HCT116 (cell line): Measurements from ENCODE around the gene TCEAL5. TPM values are rescaled to one million over a fixed set of nuclear protein-coding genes. Genes with fewer than 3 reads are reported as not detected.

ENCODE experiments used
- ATAC-seq: fragments of 200-7000 bp; cut with Tn5 transposase; 2 replicates; pipeline ENCODE4 v1.9.1; 2020; ENCODE audit warnings: mild to moderate bottlenecking, moderate library complexity
- BruUV-seq: library from RNA; stranded (reverse); fragments of 400-500 nt; replicated peaks from 2 replicates; lab custom pipeline; 2021; lab: Mats Ljungman, UMichigan
- CTCF ChIA-PET: fragments of 300-600 bp; sonication (Branson Sonifier 250); formaldehyde crosslinking; loops from one replicate; lab custom pipeline; 2021; ENCODE audit warnings: antibody characterized with exemption; lab: Charles Lee
- POLR2A ChIA-PET: fragments of 300-600, 350-600 bp; sonication (Branson Sonifier 250); formaldehyde crosslinking; loops from one replicate; lab custom pipeline; 2021; ENCODE audit warnings: antibody characterized with exemption; lab: Charles Lee
- RAD21 ChIA-PET, 2 experiments: fragments of 300-600 bp; sonication (Branson Sonifier 250); formaldehyde crosslinking; loops; one replicate each; lab custom pipeline; 2023; ENCODE audit warnings: low total read pairs in 2 of 2; ENCODE audit not compliant: uncharacterized antibody in 2 of 2, unreplicated experiment in 2 of 2, low non-redundant PET in 1 of 2; lab: Charles Lee
- DNase-seq: peaks from one replicate; pipeline ENCODE4 v3.0.0-alpha.2; 2010; ENCODE audit warnings: low read depth, low spot score
- H2AFZ ChIP-seq: fragments of 200-600 bp; shearing (Covaris generic), sonication (generic); 2 replicates; pipeline ENCODE4 v1.6.1; 2017; ENCODE audit warnings: low read depth, mixed run types, mixed read lengths, antibody characterized with exemption, low read length; ENCODE audit not compliant: poor library complexity, severe bottlenecking
- H3K27ac ChIP-seq: 2 replicates; pipeline ENCODE4 v1.5.1; 2012; ENCODE audit warnings: low read depth, low read length
- H3K27me3 ChIP-seq: fragments of 200-600 bp; sonication (generic); 2 replicates; pipeline ENCODE4 v1.6.1; 2016; ENCODE audit warnings: mixed run types, low read length, mixed read lengths; ENCODE audit not compliant: insufficient read depth
- H3K36me3 ChIP-seq, 2 experiments: fragments of 200-500 bp in 1 of 2; fragments of 200-600 bp in 1 of 2; sonication (Bioruptor generic) in 1 of 2; sonication (generic) in 1 of 2; 2 replicates each; pipeline versions ENCODE4 v1.5.1 to v1.6.1; 2014 to 2016; ENCODE audit warnings: low read length in 2 of 2, inconsistent platforms in 1 of 2, mixed read lengths in 1 of 2, mixed run types in 1 of 2; ENCODE audit not compliant: insufficient read depth in 2 of 2, control insufficient read depth in 1 of 2
- H3K4me1 ChIP-seq, 2 experiments: fragments of 200-600 bp in 1 of 2; sonication (generic) in 1 of 2; 2 replicates each; pipeline versions ENCODE4 v1.5.1 to v1.6.1; 2012 to 2017; ENCODE audit warnings: low read length in 2 of 2, inconsistent platforms in 1 of 2, mild to moderate bottlenecking in 1 of 2, mixed read lengths in 1 of 2, mixed run types in 1 of 2, moderate library complexity in 1 of 2; ENCODE audit not compliant: insufficient read depth in 2 of 2, control insufficient read depth in 1 of 2
- H3K4me2 ChIP-seq: fragments of 200-600 bp; sonication (generic); 2 replicates; pipeline ENCODE4 v1.6.1; 2017; ENCODE audit warnings: mixed run types, low read length, mixed read lengths
- H3K4me3 ChIP-seq, 2 experiments: fragments of 200-600 bp in 1 of 2; sonication (generic) in 1 of 2; replicated peaks in 1 of 2; 2 replicates each; pipeline ENCODE4 v1.5.1; 2011 to 2016; ENCODE audit warnings: low read length in 2 of 2, control low read depth in 1 of 2, low read depth in 1 of 2, mild to moderate bottlenecking in 1 of 2, mixed read lengths in 1 of 2, mixed run types in 1 of 2
- H3K79me2 ChIP-seq: fragments of 200-600 bp; sonication (generic); 2 replicates; pipeline ENCODE4 v1.6.1; 2017; ENCODE audit warnings: mild to moderate bottlenecking, mixed run types, low read length, moderate library complexity, mixed read lengths; ENCODE audit not compliant: insufficient read depth
- H3K9ac ChIP-seq: fragments of 200-600 bp; sonication (generic); 2 replicates; pipeline ENCODE4 v1.6.1; 2016; ENCODE audit warnings: low read length, mixed read lengths
- H3K9me2 ChIP-seq: fragments of 200-600 bp; sonication (generic), shearing (Covaris generic); 2 replicates; pipeline ENCODE4 v1.6.1; 2017; ENCODE audit warnings: mixed run types, mild to moderate bottlenecking, moderate library complexity; ENCODE audit not compliant: insufficient read depth
- H3K9me3 ChIP-seq, 2 experiments: fragments of 200-500 bp in 1 of 2; fragments of 200-600 bp in 1 of 2; sonication (Bioruptor generic) in 1 of 2; sonication (generic) in 1 of 2; 2 replicates each; pipeline ENCODE4 v1.6.1; 2014 to 2017; ENCODE audit warnings: low read length in 2 of 2, mixed read lengths in 2 of 2, inconsistent platforms in 1 of 2, low read depth in 1 of 2, mild to moderate bottlenecking in 1 of 2, mixed run types in 1 of 2, moderate library complexity in 1 of 2; ENCODE audit not compliant: control insufficient read depth in 1 of 2, insufficient read depth in 1 of 2
- H4K20me1 ChIP-seq: fragments of 200-600 bp; sonication (generic), shearing (Covaris generic); 2 replicates; pipeline ENCODE4 v1.6.1; 2017; ENCODE audit warnings: mixed run types, mild to moderate bottlenecking, moderate library complexity; ENCODE audit not compliant: insufficient read depth
- ATF3 ChIP-seq: IDR thresholded peaks from 2 replicates; pipeline ENCODE4 v1.6.1; 2012
- CBX3 ChIP-seq: IDR thresholded peaks from 2 replicates; pipeline ENCODE4 v1.6.1; 2012; ENCODE audit warnings: low read depth
- CEBPB ChIP-seq: IDR thresholded peaks from 2 replicates; pipeline ENCODE4 v1.6.1; 2012; ENCODE audit warnings: low read depth
- CTCF ChIP-seq, 3 experiments: fragments of 200-600 bp in 1 of 3; sonication (generic) in 1 of 3; IDR thresholded peaks in 2 of 3; conservative IDR thresholded peaks in 1 of 3; 2 replicates each; pipeline ENCODE4 v1.5.1; 2012 to 2017; ENCODE audit warnings: low read depth in 2 of 3, low read length in 2 of 3, antibody characterized with exemption in 1 of 3, borderline replicate concordance in 1 of 3, control low read depth in 1 of 3, mild to moderate bottlenecking in 1 of 3, mixed read lengths in 1 of 3, mixed run types in 1 of 3, moderate library complexity in 1 of 3; ENCODE audit not compliant: insufficient read depth in 1 of 3
- EGR1 ChIP-seq: IDR thresholded peaks from 2 replicates; pipeline ENCODE4 v1.6.1; 2012; ENCODE audit warnings: low read depth
- ELF1 ChIP-seq: IDR thresholded peaks from 2 replicates; pipeline ENCODE4 v1.6.1; 2012; ENCODE audit warnings: low read depth, borderline replicate concordance
- EZH2 ChIP-seq: fragments of 200-600 bp; sonication (generic); IDR thresholded peaks from 2 replicates; pipeline ENCODE4 v1.6.1; 2017; ENCODE audit warnings: antibody characterized with exemption, mixed run types
- FOSL1 ChIP-seq: IDR thresholded peaks from 2 replicates; pipeline ENCODE4 v1.6.1; 2012; ENCODE audit warnings: low read depth
- JUND ChIP-seq: IDR thresholded peaks from 2 replicates; pipeline ENCODE4 v1.6.1; 2012
- MAX ChIP-seq: IDR thresholded peaks from 2 replicates; pipeline ENCODE4 v1.6.1; 2012
- POLR2A ChIP-seq: IDR thresholded peaks from 2 replicates; pipeline ENCODE4 v1.7.0; 2011; ENCODE audit warnings: borderline replicate concordance; ENCODE audit not compliant: insufficient read depth, insufficient read length; ENCODE audit errors: extremely low read depth
- POLR2AphosphoS5 ChIP-seq: IDR thresholded peaks from 2 replicates; pipeline ENCODE4 v1.6.1; 2011; ENCODE audit warnings: mild to moderate bottlenecking, low read depth, low read length, moderate library complexity
- RAD21 ChIP-seq: IDR thresholded peaks from 2 replicates; pipeline ENCODE4 v1.6.1; 2012; ENCODE audit warnings: low read depth, mild to moderate bottlenecking
- REST ChIP-seq: IDR thresholded peaks from 2 replicates; pipeline ENCODE4 v1.6.1; 2012; ENCODE audit warnings: low read depth
- SRF ChIP-seq: IDR thresholded peaks from 2 replicates; pipeline ENCODE4 v1.6.1; 2012; ENCODE audit warnings: low read depth
- TCF7L2 ChIP-seq: IDR thresholded peaks from 2 replicates; pipeline ENCODE4 v1.7.0; 2011; ENCODE audit warnings: borderline replicate concordance, inconsistent platforms; ENCODE audit not compliant: insufficient read depth, insufficient read length; ENCODE audit errors: extremely low read depth
- YY1 ChIP-seq: IDR thresholded peaks from 2 replicates; pipeline ENCODE4 v1.6.1; 2011; ENCODE audit warnings: low read length, low read depth, moderate library complexity, mild to moderate bottlenecking; ENCODE audit not compliant: insufficient replicate concordance; ENCODE audit errors: extremely low read depth
- ZBTB33 ChIP-seq: IDR thresholded peaks from 2 replicates; pipeline ENCODE4 v1.6.1; 2011; ENCODE audit warnings: mild to moderate bottlenecking, low read length, moderate library complexity; ENCODE audit not compliant: insufficient replicate concordance; ENCODE audit errors: extremely low read depth
- ZFX ChIP-seq: fragments of 450-650 bp; IDR thresholded peaks from 2 replicates; pipeline ENCODE4 v1.6.1; 2017
- ZNF274 ChIP-seq: fragments of 200-500 bp; sonication (Bioruptor generic); IDR thresholded peaks from 2 replicates; pipeline ENCODE4 v1.6.1; 2014; ENCODE audit warnings: mild to moderate bottlenecking, low read depth, low read length, inconsistent platforms
- intact Hi-C: fragments of 100-400 bp; cut with micrococcal nuclease; formaldehyde crosslinking; loops from 2 replicates; pipeline ENCODE4 v1.10.0; 2022
- total RNA-seq: library from RNA; stranded (reverse); gene quantifications from one replicate; pipeline ENCODE4 v1.2.1, GENCODE V29; 2021; ENCODE audit not compliant: unreplicated experiment

TCEAL5 gene
- total RNA-seq, 1 experiment from 2014 or later = not detected

- Histone ChIP-seq H3K4me1 (no peaks in the 10 kb centered on the region), H3K27ac (no peak overlapping the region), H3K9me2 (no peaks in the 10 kb centered on the region), H3K4me3 (no peak overlapping the region), H2AFZ (no peak overlapping the region), H3K9ac (no peak overlapping the region), H3K4me2 (no peak overlapping the region), H3K27me3 (no peaks in the 10 kb centered on the region), H3K36me3 (no peaks in the 10 kb centered on the region), H3K79me2 (no peaks in the 10 kb centered on the region), H3K9me3 (no peaks in the 10 kb centered on the region), H4K20me1 (no peaks in the 10 kb centered on the region)
- ChIA-PET POLR2A (no interaction called here), CTCF (no interaction called here), RAD21 (no interaction called here)
- DNase-seq (no peak), ATAC-seq (no peak)
- intact Hi-C loops = no loop called here
- TF ChIP-seq RAD21 (no peak), ELF1 (no peak), CBX3 (no peak), CTCF (IDR thresholded peaks at IDR 0.05 in 2 of 3, conservative IDR thresholded peaks at IDR 0.05 in 1 of 3; ENCODE audit: borderline replicate concordance in 1 of 3, insufficient read depth in 1 of 3, low read depth in 2 of 3, low read length in 2 of 3) (no peak), POLR2AphosphoS5 (no peak), POLR2A (no peak), CEBPB (no peak), ZNF274 (no peak), ATF3 (no peak), ZBTB33 (no peak), MAX (no peak), REST (no peak), YY1 (no peak), EGR1 (no peak), TCF7L2 (no peak), ZFX (no peak), JUND (no peak), FOSL1 (no peak), EZH2 (no peak), SRF (no peak)
- BruUV-seq = no TSS peak
These were observed 40.3 kb downstream of the TCEAL5 start for GRCh38 chrX:103236296-103236695.
